Measurements from ENCODE around the gene SPR.
A peak's percentile ranks its signal among the peaks of the same experiment; 100 is the strongest.

The SPR gene

DNA sequence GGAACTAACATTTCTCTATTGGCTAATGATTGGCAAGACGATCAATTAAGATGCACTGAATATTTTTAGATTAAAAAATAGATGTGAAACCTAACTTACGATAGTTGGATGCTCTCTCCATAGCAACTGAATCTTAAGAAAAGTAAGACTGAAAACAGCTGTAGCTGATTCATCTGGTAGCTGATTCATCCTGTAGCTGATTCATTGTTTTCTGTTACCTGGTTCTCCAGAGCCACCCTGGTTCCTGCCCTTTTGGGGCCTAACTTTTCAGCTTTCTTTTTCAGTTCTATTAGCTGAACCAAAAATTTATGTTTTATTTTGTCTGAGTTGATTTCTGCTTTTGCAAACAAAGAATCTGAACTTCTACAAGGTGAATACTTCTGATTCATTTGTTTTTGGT lies 22.7 kb upstream of the SPR start:
- TF ChIP-seq, protein P1, sequence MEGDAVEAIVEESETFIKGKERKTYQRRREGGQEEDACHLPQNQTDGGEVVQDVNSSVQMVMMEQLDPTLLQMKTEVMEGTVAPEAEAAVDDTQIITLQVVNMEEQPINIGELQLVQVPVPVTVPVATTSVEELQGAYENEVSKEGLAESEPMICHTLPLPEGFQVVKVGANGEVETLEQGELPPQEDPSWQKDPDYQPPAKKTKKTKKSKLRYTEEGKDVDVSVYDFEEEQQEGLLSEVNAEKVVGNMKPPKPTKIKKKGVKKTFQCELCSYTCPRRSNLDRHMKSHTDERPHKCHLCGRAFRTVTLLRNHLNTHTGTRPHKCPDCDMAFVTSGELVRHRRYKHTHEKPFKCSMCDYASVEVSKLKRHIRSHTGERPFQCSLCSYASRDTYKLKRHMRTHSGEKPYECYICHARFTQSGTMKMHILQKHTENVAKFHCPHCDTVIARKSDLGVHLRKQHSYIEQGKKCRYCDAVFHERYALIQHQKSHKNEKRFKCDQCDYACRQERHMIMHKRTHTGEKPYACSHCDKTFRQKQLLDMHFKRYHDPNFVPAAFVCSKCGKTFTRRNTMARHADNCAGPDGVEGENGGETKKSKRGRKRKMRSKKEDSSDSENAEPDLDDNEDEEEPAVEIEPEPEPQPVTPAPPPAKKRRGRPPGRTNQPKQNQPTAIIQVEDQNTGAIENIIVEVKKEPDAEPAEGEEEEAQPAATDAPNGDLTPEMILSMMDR (IDR thresholded peaks at IDR 0.05; ENCODE audit: low read depth, low read length, missing control alignments), result no peak
- no peak for DNase-seq (ENCODE audit: extremely low read depth, low read depth)
- no peak overlapping the region for H3K4me3 ChIP-seq (replicated peaks; ENCODE audit: low read depth, low read length)

DNA sequence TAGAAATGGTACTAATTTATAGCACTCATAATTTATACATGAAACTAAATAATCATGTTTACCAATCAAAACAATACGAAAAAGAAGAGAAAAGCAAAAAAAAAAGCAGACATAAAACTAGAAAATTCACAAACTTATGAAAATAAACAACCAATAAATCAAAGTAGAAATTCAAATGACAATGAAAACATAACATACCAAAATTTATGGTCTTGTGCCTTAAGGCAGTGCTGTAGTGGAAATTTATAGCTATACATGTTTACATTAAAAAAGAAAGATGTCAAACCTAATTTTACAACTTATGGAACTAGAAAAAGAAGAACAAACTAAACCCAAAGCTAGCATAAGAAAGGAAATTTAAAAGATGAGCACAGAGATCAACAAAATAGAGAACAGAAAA lies 16.1 kb upstream of the SPR start:
- TF ChIP-seq, protein P1 (IDR thresholded peaks at IDR 0.05; ENCODE audit: low read depth, low read length, missing control alignments), result no peak
- no peak for DNase-seq (ENCODE audit: extremely low read depth, low read depth)

DNA sequence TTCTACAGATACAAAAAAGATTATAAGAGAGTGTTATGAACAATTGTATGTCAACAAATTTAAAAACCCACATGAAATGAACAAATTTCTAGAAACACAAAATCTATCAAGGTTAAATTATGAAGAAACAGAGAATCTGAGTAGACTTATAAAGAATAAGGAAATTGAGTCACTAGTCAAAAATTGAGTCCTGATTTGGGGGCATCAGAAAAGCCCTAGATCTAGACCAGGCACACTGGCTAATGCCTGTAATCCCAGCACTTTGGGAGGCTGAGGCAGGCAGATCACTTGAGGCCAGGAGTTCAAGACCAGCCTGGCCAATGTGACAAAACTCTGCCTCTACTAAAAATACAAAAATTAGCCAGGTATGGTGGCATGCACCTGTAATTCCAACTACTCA lies 15.3 kb upstream of the SPR start:
- H3K4me3 ChIP-seq (replicated peaks; ENCODE audit: low read depth, low read length), result no peak overlapping the region
- no peak for DNase-seq (ENCODE audit: extremely low read depth, low read depth)

More for the DNA sequence above, 16.1 kb upstream of the SPR start:
- no peak overlapping the region for H3K4me3 ChIP-seq (replicated peaks; ENCODE audit: low read depth, low read length)

DNA sequence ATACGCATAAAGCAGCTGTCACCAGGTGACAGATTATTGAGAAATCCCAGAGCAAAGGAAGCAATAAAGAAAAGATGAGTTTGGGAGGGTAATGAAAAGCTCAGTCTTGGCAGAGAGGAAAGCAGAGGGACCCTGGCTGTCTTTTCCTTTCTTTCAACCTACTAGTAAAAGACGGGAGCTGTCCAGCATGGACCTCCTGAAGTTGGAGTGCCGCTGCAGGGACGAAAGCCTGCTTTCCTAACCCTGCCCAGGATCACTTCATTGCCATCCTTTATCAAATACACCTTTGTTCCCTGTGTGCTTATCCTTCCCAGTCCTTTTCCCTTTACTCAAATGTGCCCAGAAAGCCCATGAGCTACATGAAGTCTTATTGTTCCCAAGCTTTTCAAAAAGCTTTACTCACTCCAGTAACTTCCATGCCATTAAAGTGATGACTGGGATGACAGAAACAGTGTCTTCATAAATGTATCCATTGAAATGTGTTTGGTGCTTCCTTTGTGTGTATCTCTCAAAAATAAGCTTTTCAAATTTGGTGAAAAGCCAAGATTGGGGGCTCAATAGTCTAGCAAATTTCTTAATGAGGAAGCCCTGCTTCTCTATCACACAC lies 3.7 kb upstream of the SPR start:
- TF ChIP-seq, protein P1 (IDR thresholded peaks at IDR 0.05; ENCODE audit: low read depth, low read length, missing control alignments), result no peak
- no peak overlapping the region for H3K4me3 ChIP-seq (replicated peaks; ENCODE audit: low read depth, low read length)
- DNase-seq (ENCODE audit: extremely low read depth, low read depth), result no peak

More for the DNA sequence above, 15.3 kb upstream of the SPR start:
- TF ChIP-seq, protein P1 (IDR thresholded peaks at IDR 0.05; ENCODE audit: low read depth, low read length, missing control alignments), result no peak

DNA sequence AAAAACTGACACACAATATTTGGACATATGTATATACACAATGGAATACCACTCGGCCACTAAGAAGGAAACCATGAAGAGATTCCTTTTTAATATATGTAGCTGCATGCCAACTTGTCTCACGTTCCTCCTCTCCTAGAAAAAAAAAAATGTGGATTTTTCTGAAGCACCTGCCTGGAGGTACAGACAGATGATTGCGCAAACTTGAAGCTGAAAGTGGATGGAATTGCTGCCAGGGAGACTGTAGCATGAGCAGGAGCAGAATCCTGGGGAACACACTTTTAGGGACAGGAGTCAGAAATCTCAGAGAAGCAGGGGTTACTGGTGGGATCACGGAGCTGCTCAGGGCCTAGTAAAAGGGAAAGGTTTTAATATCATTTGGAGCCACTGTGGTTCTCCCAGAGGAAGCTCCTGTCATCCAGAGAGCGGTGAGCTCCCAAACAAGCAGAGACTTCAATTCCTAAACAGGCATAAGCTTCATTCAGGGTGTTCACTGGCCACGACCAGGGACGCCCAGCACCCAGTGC lies 640 bp upstream of the SPR start:
- peak overlapping the region; percentile 55 for H3K4me3 ChIP-seq (replicated peaks; ENCODE audit: low read depth, low read length)
- TF ChIP-seq, protein P1 (IDR thresholded peaks at IDR 0.05; ENCODE audit: low read depth, low read length, missing control alignments), result no peak
- DNase-seq (ENCODE audit: extremely low read depth, low read depth), result no peak

DNA sequence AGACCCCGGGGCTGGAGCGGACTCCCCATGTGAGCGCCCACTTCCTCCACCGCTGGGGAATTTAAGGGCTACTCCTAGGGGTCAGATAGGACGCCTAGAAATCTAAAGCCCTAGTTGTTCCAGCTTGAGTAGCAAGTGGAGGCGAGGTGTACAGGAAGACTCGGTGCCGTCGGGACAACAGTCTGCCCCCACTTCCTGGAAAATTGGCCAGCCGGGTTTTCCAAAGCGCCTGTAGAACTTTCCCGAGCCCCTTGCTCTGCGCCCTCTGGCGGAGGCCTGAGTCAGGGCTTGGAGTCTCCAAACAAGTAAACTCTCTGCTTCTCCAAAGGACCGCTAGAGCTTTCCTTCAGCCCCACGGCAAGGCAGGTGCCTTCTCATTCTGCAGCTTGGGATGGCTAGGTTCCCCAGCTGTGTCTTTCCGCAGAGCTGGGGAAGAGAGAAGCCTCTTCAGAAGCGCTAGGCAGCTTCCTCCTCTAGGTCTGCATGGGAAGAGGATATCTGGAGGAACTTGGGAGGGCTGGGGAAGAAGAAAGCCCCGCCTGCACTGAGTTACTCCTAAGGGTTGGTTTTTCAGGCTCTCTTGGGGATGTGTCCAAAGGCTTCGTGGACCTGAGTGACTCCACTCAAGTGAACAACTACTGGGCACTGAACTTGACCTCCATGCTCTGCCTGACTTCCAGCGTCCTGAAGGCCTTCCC lies 681 bp downstream of the SPR start:
- H3K4me3 ChIP-seq (replicated peaks; ENCODE audit: low read depth, low read length), result peak overlapping the region; percentile 55
- DNase-seq (ENCODE audit: extremely low read depth, low read depth), result peak; percentile 67
- TF ChIP-seq, protein P1 (IDR thresholded peaks at IDR 0.05; ENCODE audit: low read depth, low read length, missing control alignments), result peak; percentile 100

Measured in HFF-Myc (cell line).